ENCODE results near the gene NLGN2.

Gene NLGN2

DNA sequence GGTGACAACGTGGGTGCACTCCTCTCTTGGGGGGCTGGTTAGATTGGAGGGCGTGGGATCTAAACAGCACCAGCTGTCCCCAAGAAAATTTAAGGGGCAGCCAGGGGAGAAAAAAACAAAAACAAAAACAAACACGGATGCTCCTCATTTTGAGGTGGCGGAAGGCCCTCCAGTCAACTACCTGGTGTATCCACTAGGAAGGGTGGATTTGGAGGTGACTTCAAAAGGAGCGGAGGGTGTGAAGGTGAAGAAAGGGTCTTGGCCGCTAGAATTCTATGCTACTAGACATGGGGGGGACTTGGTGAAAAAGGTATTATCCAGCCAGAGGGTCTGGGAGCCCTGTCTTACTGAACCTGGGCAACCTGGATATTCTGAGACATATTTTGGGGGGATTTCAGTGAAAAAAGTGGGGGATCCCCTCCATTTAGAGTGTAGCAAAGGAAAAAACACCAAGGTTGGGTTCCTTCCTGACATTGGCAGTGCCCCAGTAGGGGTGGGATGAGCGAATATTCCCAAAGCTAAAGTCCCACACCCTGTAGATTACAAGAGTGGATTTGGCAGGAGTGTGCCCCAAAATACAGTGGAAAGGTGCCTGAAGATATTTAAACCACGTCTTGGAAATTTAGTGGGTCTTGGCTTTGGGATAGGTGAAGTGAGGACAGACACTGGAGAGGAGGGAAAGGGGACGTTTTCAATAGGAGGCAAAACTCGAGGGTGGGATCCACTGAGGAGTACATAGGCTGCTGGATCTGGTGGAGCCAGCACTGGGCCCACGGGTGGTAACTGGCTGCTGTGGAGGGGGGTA, 31.2 kb downstream of the NLGN2 start:
- DNase-seq = no peak

DNA sequence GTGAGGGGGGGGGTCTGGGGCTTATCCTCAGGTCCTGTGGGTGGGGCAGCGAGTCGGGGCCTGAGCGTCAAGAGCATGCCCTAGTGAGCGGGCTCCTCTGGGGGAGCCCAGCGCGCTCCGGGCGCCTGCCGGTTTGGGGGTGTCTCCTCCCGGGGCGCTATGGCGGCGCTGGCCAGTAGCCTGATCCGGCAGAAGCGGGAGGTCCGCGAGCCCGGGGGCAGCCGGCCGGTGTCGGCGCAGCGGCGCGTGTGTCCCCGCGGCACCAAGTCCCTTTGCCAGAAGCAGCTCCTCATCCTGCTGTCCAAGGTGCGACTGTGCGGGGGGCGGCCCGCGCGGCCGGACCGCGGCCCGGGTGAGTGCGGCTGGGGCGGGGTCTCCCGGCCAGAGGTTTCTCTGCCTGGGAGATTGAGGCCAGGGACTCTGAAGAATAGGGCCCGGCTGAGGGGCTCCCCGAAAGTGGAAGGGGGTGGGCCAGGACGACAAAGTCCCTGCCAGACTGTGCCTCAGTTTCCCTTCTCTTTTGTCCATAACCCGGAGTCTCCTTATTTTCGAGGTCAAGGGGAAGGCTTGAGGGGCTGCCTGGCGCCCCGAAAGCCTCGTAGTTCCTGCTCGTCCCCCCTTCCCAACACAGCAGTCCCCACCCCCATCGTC, 31.9 kb downstream of the NLGN2 start, which contains the start of gene FGF11:
TSS of gene FGF11 (plus strand) at position 51 of the 651 bp plus-strand sequence. CDS start at position 160, 109 bp downstream.
- DNase-seq = no peak

- DNase-seq = no peak
Observed at GRCh38 chr17:7440113-7440833, 32.6 kb downstream of the NLGN2 start.

GRCh38 chr17:7440834-7441195, 33.2 kb downstream of the NLGN2 start:
- DNase-seq = peak; percentile 9

DNA sequence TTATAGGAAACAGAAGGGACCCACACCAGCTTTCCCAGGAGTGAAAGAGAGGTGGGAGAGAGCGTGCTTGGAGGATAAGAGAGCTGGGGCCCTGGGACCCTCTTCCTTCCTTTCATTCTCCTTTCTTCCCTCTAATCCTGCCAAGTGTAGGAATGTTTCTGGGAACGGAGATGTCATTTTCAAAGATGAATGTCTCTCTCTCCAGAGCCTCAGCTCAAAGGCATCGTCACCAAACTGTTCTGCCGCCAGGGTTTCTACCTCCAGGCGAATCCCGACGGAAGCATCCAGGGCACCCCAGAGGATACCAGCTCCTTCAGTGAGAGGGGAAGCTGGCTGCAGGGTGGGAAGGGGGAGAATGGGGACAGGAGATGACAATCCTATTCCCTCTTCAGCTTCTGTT, 33.6 kb downstream of the NLGN2 start:
- no peak for DNase-seq

GRCh38 chr17:7442142-7442541, 34.5 kb downstream of the NLGN2 start:
- no peak for DNase-seq

GRCh38 chr17:7443499-7444485, 36.1 kb downstream of the NLGN2 start:
- DNase-seq = no peak

DNA sequence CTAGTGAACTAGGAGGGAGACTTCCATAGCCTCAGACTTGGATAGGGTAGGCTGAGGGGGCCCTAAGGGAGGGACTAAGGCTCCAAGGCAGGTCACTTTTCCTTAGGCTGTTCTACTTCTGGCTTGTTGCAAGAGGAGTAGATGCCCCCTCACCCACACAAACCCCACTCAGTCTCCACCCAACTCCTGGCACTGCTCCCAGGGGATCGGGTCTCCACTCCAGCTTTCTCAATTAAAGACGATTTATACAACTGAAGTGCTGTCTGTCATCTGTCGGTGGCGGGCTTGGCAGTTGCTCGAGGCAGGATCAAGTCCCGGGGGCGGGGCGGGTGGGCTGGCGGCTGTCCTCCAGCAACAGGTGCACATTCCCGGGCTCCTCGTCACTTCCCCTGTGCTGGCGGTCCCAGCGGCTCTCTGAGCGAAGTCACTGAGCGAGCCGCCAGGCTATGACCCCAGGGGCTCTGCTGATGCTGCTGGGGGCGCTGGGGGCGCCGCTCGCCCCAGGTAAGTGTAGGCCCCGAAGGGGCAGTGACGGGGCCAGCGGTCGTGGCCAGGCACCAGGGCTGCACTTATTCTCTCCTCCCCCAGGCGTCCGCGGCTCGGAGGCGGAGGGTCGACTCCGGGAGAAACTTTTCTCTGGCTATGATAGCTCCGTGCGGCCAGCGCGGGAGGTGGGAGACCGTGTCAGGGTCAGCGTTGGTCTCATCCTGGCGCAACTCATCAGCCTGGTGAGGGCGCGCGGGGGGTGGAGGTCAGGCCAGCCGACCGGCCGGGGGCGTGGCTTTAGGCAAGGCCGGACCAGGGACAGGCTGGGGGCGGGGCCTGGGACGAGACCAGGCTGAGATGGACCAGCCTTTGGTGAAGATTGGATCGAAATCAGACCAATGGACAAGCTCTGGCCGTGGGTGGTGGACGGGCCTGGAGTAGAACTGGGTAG, 37.3 kb downstream of the NLGN2 start, which contains the start of gene CHRNB1:
TSS of gene CHRNB1 (plus strand) at position 380 of the 937 bp plus-strand sequence. CDS start at position 447, 67 bp downstream.
- no peak for DNase-seq

GRCh38 chr17:7445619-7445968, 37.9 kb downstream of the NLGN2 start:
- no peak for DNase-seq

- no peak for DNase-seq
Observed at GRCh38 chr17:7448461-7448860, 40.8 kb downstream of the NLGN2 start.

DNA sequence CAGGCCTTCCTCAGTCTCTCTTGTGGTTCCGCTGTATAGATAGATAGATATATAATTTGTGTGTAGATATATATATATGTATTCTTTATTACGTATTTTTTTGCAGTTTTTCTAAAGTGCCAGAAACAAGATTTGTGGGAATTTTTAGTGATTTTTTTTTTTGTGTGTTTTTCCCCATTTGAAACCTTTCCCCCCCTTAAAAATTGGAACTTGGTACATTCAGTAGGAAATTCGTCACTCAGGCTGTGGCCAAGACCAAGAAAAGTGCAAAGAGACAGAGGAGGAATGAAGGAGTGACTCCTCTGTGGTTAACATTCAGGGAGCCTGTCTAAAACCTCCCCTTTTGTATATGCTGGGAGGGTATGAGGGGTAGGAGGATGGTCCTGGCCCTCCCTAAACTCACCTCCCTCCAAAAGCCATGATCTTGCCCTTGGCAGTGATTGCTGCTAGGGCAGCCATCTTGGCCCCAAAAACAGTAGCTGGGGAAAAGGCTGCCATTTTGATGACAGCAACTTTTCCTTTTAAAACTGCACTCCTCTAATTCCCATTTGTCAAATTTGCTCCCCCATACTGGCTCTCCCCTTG, 52.4 kb downstream of the NLGN2 start:
- no peak for DNase-seq

DNA sequence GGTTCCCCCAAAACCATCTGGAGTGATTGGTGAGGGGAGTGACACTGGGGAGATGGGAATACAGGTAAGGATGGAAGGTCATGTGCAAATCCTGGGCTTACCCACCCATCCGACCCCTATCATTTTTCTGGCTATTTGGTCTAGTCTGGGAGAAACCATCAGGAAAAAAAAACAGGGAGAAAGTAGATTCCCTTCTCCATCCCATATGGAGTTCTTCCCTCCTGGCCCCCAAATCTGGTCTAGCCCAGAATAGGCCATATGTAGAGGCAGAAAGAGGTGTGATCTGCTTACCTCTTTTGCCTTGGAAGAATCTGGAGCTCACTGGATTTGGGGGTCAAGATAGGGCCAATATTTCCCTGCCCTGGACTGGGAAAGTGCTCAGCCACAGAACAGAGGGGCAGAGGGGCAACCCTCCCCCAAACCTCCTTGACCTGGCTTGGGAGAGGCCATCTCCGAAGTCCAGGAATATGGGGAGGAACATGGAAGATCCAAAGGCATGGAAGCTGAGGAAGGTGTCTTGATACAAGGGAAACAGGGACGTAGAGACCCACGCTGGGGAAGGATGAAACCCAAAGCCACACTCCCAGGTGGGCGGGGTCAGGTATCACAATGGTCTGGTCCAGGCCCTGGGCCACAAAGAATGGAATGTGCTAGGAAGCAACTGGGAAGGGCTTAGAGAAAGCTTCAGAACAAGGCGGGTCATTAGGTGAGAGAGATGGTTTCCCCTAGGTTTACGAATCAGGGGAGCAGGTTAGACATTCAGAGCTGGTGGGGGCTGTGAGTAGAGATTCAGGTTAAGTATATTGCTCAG, 53.4 kb downstream of the NLGN2 start:
- DNase-seq = no peak

DNA sequence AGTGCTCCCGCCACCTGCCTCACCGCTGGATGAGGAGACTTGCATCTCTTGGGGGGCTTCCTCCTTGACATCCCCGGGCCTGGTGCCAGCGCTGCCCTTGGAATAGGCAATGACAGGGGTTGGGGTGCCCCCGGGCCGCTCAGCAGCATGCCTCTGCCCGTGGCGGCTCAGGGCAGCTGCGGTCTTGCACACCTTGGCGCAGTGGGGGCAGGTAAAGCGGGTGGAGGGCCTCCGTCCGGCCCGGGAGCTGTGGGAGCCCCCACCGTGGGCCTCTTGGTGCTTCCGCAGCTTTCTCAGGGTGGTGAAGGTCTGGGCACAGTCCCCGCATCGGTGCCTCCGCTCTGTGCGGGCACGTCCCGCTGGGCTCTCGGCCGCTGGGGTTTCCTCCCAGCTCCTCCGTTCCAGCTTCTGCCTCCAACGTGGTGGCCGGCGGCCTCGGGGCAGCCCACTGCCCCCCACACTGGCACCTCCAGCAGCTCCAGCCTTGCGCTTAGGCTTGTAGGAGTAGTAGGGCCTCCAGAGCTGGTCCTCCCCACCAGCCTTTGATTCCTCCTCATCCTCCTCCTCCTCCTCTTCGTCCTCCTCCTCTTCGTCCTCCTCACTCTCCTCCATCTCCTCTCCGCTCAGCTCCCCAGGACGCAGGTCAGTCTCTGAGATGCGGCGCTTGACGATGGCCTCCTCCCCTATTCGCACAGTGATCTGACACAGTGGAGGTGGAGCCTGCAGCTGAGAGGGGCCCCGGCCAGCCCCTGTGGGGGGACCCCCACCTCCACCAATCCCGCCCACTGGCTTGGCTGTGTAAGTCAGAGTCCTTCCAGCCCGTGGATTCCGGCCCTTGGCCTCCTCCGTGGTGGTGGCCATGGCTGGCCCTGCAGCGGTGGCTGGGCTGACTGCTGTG, 55.1 kb downstream of the NLGN2 start:
- DNase-seq = no peak

DNA sequence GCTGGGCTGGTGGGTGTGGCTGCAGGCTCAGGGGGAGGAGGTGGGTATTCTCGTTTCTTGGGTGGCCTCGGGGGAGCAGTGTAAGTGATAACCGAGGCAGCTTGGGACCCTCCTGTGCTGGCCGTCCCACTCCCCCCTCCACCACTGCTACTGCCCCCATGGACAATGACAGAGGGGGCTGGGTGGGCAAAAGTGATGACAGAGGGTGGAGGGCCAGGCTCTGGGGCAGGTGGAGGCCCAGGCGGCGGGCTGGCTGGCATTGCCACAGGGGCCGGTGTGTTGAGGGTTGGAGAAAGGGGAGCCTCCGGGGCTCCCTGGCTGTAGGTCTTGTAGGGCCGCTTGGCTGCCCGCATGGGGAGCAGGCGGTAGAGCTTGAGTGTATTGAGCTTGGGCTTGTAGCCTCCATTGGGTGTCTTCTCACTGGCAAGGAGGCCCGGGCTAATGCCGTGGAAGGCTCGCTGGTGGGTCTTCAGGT, 55.8 kb downstream of the NLGN2 start:
- DNase-seq = no peak

GRCh38 chr17:7464081-7464480, 56.4 kb downstream of the NLGN2 start:
- DNase-seq = no peak

GRCh38 chr17:7465597-7466275, 58.1 kb downstream of the NLGN2 start:
- no peak for DNase-seq

GRCh38 chr17:7466318-7466638, 58.6 kb downstream of the NLGN2 start:
- DNase-seq = no peak

DNA sequence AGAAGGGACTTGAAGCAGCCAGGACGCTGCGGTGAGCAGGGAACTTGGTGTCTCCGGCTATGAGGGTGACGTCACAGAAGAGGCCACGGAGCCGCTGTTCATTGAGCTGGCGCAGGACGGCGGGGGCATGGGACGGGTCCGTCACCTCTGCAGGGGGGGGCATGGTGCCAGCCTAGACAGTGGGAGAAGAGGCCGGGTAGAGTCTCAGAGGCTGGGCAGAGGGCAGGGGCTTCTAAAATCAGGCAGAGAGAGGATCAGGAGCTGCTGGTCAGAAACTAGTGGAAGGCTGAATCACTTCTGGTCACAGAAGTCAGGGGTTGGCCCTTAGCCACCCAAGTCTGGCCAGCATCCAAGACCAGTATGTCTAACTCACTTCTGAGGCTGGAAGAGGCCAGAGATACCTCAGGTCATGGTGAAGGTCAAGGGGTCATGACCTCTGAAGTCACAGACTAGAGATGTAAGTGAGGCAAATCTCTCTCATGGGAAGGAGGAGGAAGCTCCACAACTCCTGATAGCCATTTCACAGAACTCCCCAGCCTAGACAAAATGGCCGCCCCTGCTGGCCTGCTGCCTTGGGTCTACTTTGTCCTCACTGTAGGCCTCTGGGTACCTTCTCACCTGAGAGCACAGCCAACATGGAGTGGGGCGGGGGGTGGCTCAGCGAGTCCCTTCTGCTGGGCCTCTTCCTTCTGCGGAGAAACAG, 59.1 kb downstream of the NLGN2 start:
- no peak for DNase-seq

Measured in DMS 273 treated with DMSO at 0.1 percent for 48 hours (cell line).